Right hindlimb (tissue), 1 donor: ENCODE measurements around the gene CDK15.

Experiments
- DNase-seq: peaks from one replicate; pipeline ENCODE4 v3.0.0-alpha.2; 2018

CDK15 gene

DNA sequence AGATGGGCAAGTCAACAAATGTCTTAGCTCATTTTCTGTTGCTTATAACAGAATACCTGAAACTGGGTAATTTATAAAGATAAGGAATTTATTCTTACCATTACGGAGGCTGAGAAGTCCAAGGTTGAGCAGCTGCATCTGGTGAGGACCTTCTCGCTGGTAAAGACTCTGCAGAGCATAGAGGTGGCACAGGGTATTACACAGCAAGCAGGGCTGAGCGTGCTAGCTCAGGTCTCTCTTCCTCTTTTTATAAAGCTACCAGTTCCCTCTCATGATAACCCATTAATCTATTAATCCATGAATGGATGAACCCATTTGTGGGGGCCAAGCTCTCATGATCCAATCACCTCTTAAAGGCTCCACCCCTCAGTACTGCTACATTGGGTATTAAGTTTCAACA is 109.1 kb downstream of the CDK15 start:
- no peak for DNase-seq

DNA sequence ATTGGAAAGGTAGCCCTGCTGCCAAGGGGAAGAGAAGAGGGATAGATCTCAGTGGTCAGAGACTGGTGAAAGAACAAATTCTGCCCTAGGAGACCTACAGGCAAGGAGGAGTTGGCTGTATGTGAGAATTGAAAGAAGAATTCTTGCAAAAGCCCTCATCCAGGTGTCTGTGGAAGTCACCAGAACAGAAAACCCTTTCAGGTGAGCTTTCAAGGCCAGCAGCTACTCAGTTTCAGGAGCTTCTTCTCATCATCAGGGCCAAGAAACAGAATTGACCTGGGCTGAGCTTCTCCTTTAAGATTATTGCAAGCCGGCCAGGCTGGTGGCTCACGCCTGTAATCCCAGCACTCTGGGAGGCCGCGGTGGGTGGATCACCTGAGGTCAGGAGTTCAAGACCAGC is 110.2 kb downstream of the CDK15 start:
- DNase-seq = no peak

GRCh38 chr2:201918616-201919307 is 112.4 kb downstream of the CDK15 start:
- DNase-seq = no peak

GRCh38 chr2:201919308-201919634 is 112.9 kb downstream of the CDK15 start:
- no peak for DNase-seq

GRCh38 chr2:201923436-201924328 is 117.3 kb downstream of the CDK15 start:
- DNase-seq = no peak

GRCh38 chr2:201924453-201924852 is 118.1 kb downstream of the CDK15 start:
- DNase-seq = no peak

GRCh38 chr2:201925056-201925455 is 118.7 kb downstream of the CDK15 start:
- no peak for DNase-seq

DNA sequence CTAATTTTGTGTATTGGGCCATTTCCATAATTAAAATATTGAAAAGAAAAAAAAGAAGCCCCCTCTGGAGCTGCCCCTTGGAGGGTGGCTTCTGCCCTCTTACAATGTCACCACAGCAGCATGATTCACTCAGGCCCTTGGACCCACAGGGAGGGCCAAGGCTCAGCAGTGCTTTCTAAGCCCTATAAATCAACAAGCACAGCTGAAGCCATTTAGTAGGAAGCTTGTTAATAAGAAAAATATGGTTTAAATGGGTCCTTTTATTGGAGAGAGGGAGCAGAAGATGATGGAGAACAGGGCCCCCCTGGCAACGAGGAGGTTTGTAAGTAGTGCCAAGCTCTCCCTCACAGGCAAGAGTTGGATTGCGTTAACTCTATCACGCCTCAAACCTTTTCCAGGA is 119.7 kb downstream of the CDK15 start:
- DNase-seq = no peak

DNA sequence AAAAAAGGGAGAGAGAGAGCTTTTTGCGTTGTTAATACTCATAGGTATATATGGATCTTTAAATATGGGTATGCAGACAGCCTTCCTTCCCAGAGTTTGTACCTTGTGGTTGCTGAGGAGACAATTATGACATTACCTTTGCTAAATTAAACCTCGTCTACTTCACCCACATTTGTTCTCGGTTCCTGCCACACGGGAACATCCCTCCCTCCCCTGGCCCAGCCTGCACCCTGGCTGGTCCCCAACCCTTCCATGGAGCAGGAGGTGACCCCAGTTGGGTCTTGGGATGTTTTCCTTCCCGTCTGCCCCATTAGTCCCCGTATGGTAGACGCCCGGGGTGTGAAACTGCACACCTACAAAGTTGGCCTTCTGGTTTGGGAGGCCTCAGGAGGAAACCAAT is 122.0 kb downstream of the CDK15 start:
- DNase-seq = no peak

DNA sequence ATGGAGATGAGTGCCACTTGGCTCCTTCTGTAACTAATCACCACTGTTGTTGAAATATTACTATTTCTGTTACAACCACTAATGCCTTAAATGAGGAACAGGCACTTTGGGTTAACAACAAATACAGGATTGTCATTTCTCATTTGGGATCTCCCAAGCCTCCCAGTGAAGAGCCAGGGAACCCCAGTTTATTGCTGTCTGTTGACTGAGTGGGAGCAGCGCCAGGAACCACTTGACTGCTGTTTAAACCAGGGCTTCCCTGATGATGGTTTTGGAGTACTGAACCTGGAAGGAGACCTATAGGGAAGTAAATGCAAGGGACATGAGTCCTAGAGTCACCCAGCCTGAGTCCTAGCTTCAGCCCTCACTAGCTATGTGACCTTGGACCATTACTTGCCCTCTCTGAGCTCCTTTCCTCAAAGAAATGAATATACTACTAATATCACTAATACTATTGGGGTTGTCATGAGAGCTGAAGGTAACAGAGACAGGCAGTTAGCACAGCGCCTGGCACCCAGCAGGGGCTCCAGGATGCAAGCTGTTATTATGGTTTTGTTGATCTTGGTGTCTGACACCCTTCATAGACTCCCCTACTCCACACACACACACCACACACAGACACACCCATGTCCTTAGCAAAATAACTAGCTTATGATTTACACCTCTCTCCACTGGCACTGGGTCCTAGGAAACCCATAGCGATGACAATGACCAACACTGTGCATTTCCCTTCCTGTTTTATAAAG is 123.1 kb downstream of the CDK15 start:
- no peak for DNase-seq

DNA sequence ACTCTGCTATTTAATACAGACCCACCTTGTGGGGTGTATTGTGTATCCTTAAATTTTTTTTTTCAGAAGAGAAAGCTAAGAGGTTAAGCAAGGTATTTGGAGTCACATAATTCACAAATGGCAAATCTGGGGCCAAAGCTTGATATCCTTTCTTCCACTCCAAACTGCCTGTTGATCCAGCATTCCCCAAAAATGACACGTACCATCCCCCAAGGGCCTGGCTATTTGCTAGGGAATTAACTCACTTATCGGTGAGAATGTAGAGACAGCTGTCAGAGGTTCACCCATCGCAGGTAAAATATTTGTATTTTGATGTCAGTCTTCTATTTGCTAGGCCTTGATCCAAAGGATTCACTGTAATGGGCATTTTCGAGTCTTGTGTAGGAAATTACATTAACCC is 123.7 kb downstream of the CDK15 start:
- DNase-seq = no peak

DNA sequence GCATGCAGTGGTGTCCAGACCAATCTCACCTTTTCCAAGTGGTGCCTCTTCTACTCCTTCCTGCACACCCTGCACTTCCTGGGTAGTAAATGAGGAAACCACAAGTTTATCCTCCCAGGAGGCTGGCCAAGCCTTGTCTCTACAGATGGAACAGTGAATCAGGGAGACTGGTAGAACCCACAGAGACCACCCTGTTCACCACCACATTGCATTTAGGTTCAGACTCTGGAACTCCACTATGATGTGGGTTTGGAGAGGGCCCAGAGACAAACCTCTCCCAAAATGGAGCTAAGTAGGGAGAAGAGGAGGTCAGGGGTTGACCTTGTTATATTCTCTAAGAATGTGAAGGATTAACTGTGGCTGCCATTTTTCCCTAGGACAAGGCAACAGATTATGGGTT is 124.5 kb downstream of the CDK15 start:
- DNase-seq = no peak

- DNase-seq = no peak
These were observed 125.1 kb downstream of the CDK15 start for GRCh38 chr2:201931475-201931874.

- no peak for DNase-seq
These were observed 125.6 kb downstream of the CDK15 start for GRCh38 chr2:201931951-201932350.

- DNase-seq = no peak
These were observed 126.2 kb downstream of the CDK15 start for GRCh38 chr2:201932511-201932910.

DNA sequence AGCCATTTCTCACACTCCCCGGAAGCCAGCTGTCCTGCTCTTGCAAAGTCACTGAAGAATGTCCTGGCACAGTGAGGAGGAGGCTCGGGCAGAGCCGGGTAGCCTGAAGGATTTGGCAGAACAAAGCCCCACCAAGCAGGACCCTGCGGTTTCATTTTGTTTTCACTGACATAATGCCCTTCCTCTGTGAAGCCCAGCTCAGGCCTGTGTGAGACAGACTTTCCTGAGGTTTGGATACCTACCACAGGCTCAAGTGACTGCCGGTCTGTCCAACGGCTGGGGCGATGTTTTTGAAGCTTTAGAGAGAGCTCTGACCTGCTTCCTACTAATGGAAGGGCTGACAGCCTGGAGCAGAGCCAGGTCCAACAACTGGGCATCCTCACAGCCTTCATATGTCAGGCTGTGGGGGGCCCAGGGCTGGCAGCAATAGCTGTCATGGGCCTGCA is 127.5 kb downstream of the CDK15 start:
- peak; percentile 74 for DNase-seq

DNA sequence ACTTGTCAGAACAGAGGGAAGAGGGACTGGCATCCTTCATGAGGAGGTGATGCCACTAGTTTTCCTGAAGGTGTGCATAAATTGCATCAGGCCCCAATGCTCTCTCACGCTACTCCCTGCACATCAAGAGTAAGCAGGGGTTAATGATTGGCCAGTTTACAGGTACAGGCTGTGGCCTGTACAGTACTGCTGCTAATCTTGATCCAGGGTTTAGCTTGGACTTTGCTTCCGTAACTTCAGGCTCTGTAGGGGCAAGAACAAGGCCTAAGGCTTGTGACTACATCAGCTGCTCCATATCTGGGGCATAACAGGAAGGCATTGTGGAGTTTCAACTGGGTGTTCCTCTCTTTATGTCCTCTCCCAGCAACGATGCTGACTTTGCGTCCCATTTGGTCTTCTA is 130.5 kb downstream of the CDK15 start:
- DNase-seq = no peak

DNA sequence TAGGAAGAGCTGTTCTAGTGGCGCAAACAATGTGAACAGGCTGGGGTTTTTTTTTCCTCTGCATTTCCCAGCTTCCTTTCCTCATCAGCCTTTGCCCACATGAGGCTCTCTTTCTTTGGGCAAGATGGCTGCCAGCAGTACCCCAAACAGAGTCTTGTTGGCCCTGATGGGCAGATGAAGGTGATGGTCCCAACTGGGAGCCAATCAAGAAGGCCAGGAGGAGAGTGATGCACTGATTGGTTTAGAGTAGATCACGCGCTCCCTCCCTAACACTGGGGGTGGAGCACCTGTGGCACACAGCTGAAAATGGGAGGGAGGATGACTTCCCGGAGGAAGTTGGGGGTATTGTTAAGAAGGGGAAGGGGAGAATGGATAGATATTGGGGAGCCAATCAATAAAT is 131.0 kb downstream of the CDK15 start:
- no peak for DNase-seq

DNA sequence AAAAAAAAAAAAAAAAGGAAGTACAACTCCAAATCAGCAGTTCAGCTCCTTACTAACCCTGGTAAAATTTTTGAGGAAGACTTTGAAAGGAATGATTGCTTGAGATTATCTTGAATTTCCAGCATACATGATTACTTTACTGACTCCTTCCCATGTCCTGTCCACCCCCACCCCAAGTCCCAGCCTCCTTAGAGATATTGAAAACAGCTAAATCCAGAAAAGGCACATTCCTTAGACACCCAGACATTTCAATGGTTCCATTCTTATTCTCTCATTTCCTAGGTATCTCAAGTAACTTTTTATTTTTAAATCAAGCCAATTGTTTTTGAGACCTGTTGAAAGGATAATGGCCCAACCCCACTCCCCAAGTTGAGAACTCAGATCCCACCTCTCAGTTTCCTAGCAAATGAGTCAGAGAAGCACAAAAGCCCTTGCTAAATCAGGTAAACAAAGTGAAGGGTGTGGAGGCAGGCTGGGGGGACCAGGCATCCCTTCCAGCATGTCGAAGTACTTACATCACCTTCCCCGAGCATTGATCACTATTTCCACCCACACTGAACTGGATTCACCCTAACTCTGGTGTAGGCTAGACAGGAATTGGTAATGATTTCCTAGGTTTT is 131.9 kb downstream of the CDK15 start:
- DNase-seq = no peak

GRCh38 chr2:201938781-201939180 is 132.4 kb downstream of the CDK15 start:
- no peak for DNase-seq

DNA sequence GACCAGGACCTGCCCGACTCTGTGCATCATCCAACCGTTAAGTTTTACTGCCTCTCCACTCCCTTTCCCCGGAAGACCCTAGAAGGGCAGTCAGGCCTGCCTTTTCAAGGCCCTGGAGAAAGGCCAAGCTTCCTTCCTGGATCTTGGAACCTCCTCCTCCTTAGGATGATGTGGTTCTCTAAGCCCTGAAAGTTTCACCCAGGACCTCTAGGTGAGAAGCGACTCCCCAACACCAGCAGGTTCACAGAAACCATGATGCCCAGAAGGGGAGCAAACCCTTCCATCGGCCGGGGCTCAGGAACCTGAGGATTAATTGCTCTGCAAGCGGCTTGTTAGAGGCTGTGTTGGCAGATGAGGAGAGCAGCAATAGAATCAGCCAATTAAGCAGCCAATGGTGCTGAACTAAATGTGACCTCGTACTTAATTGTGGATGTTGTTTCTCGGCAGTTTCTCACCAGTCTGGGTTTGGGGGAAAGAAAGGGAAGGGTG is 133.2 kb downstream of the CDK15 start:
- no peak for DNase-seq

GRCh38 chr2:201942531-201942930 is 136.2 kb downstream of the CDK15 start:
- DNase-seq = no peak
